Loucy (cell line): ENCODE measurements around the gene OR51I1.

Source experiments
- H2AFZ ChIP-seq: fragments of 200-600 bp; sonication (generic); 2 replicates; pipeline ENCODE4 v1.6.0; 2016; ENCODE audit warnings: antibody characterized with exemption, mild to moderate bottlenecking, low read length, moderate library complexity
- H3F3A ChIP-seq: fragments of 200-600 bp; 2 replicates; pipeline ENCODE4 v1.6.0; 2016; ENCODE audit warnings: antibody characterized with exemption, low read depth, mild to moderate bottlenecking
- H3K27me3 ChIP-seq: fragments of 200-600 bp; sonication (generic); 2 replicates; pipeline ENCODE4 v1.6.1; 2014; ENCODE audit warnings: low read length, mild to moderate bottlenecking; ENCODE audit not compliant: insufficient read depth, poor library complexity, severe bottlenecking
- H3K36me3 ChIP-seq: fragments of 200-600 bp; sonication (generic); 2 replicates; pipeline ENCODE4 v1.6.1; 2016; ENCODE audit warnings: low read length; ENCODE audit not compliant: insufficient read depth
- H3K4me1 ChIP-seq: fragments of 200-600 bp; sonication (generic); 2 replicates; pipeline ENCODE4 v1.5.1; 2014; ENCODE audit warnings: low read length, mild to moderate bottlenecking; ENCODE audit not compliant: insufficient read depth, poor library complexity, severe bottlenecking
- H3K4me2 ChIP-seq: fragments of 200-600 bp; sonication (generic); 2 replicates; pipeline ENCODE4 v1.6.0; 2014; ENCODE audit warnings: antibody characterized with exemption, low read length, low read depth, mild to moderate bottlenecking; ENCODE audit not compliant: poor library complexity, severe bottlenecking
- H3K4me3 ChIP-seq: fragments of 200-600 bp; sonication (generic); 2 replicates; pipeline ENCODE4 v1.5.1; 2014; ENCODE audit warnings: low read length, mild to moderate bottlenecking, mixed read lengths; ENCODE audit not compliant: poor library complexity, severe bottlenecking
- H3K79me2 ChIP-seq: fragments of 200-600 bp; sonication (generic); 2 replicates; pipeline ENCODE4 v1.6.1; 2014; ENCODE audit warnings: low read length; ENCODE audit not compliant: insufficient read depth
- H3K9ac ChIP-seq: fragments of 200-600 bp; sonication (generic); 2 replicates; pipeline ENCODE4 v1.6.0; 2014; ENCODE audit warnings: mild to moderate bottlenecking, low read depth, low read length, moderate library complexity; ENCODE audit not compliant: poor library complexity, severe bottlenecking
- H3K9me2 ChIP-seq: fragments of 200-600 bp; sonication (generic); replicated peaks from 2 replicates; pipeline ENCODE4 v1.6.1; 2016; ENCODE audit warnings: low read depth, low read length, mixed read lengths
- H3K9me3 ChIP-seq: fragments of 200-600 bp; sonication (generic); 2 replicates; pipeline ENCODE4 v1.6.1; 2014; ENCODE audit warnings: mild to moderate bottlenecking, antibody characterized with exemption, low read length, low read depth; ENCODE audit not compliant: insufficient read depth
- H4K20me1 ChIP-seq: fragments of 200-600 bp; sonication (generic); 2 replicates; pipeline ENCODE4 v1.6.0; 2014; ENCODE audit warnings: antibody characterized with exemption, low read length, mild to moderate bottlenecking; ENCODE audit not compliant: insufficient read depth, poor library complexity, severe bottlenecking
- CTCF ChIP-seq: fragments of 200-600 bp; sonication (generic); conservative IDR thresholded peaks from 2 replicates; pipeline ENCODE4 v1.5.1; 2014; ENCODE audit warnings: mild to moderate bottlenecking, antibody characterized with exemption, low read length
- EZH2phosphoT487 ChIP-seq: fragments of 200-600 bp; IDR thresholded peaks from 2 replicates; pipeline ENCODE4 v1.6.1; 2018; ENCODE audit warnings: antibody characterized with exemption, mild to moderate bottlenecking, moderate library complexity, borderline replicate concordance

The OR51I1 gene, protein sequence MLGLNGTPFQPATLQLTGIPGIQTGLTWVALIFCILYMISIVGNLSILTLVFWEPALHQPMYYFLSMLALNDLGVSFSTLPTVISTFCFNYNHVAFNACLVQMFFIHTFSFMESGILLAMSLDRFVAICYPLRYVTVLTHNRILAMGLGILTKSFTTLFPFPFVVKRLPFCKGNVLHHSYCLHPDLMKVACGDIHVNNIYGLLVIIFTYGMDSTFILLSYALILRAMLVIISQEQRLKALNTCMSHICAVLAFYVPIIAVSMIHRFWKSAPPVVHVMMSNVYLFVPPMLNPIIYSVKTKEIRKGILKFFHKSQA

GRCh38 chr11:5441414-5441813 is at the start of gene OR51I1:
Gene OR51I1 (minus strand): TSS chr11:5441514. CDS start chr11:5441514, 0 bp downstream.
- H3K79me2 ChIP-seq = no peaks in the 10 kb centered on the region
- H3K27me3 ChIP-seq = no peaks in the 10 kb centered on the region
- no peaks in the 10 kb centered on the region for H3K4me1 ChIP-seq
- H3F3A ChIP-seq = no peaks in the 10 kb centered on the region
- H3K4me2 ChIP-seq = no peak within 1 kb of the TSS
- H4K20me1 ChIP-seq = no peaks in the 10 kb centered on the region
- no peak within 1 kb of the TSS for H3K4me3 ChIP-seq
- no peaks in the 10 kb centered on the region for H3K36me3 ChIP-seq
- no peak within 1 kb of the TSS for H3K9ac ChIP-seq
- no peak for TF ChIP-seq CTCF
- TF ChIP-seq EZH2phosphoT487 = no peak
- no peaks in the 10 kb centered on the region for H3K9me2 ChIP-seq
- H3K9me3 ChIP-seq = no peaks in the 10 kb centered on the region
- H2AFZ ChIP-seq = no peak within 1 kb of the TSS

DNA sequence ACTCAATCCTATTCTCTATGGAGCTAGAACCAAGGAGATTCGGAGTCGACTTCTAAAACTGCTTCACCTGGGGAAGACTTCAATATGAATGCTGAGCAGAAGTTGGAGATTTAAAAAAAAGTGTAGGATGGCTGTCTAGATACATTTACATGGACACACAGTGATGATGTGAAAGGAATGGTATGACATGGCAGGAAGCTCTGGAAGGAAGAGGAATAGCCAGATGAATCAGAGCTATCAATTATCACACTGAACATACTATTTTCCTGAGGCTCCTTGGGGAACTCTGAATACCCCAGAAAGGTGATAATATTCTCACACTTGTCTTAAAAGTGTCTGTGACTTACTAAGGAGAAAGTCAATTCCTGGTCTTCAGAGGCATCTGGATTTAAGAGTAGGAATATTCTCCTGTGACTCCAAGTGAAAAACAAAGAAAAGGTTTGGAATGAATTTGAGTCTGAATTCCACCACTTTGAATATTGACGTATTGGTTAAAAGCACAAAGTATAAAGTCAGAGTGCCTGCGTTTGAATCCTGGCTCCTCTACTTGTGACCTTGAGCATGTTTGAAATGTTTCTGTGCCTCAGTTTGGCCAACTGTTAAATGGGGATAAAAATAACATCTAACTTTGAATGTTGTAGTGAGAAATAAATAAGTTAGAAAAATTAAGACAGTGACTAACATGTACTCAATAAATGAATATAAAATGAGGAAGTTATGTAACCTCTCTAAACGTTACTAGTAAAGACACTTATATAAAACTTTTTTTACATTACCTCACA is 48.5 kb upstream of the OR51I1 start:
- Histone ChIP-seq H3K4me2 (no peak overlapping the region), H3K4me3 (no peak overlapping the region), H3K36me3 (no peaks in the 10 kb centered on the region), H3K9me2 (no peaks in the 10 kb centered on the region), H4K20me1 (no peaks in the 10 kb centered on the region), H3K4me1 (no peaks in the 10 kb centered on the region), H3K27me3 (no peaks in the 10 kb centered on the region), H3K9me3 (no peaks in the 10 kb centered on the region), H2AFZ (no peak overlapping the region), H3K9ac (no peak overlapping the region), H3F3A (no peaks in the 10 kb centered on the region), H3K79me2 (no peaks in the 10 kb centered on the region)
- TF ChIP-seq EZH2phosphoT487 (no peak), CTCF (no peak)

GRCh38 chr11:5488798-5489399 is 47.6 kb upstream of the OR51I1 start:
- H3K9ac ChIP-seq = no peak overlapping the region
- no peaks in the 10 kb centered on the region for H3K9me2 ChIP-seq
- H3K4me2 ChIP-seq = no peak overlapping the region
- TF ChIP-seq EZH2phosphoT487 = no peak
- no peak for TF ChIP-seq CTCF
- H2AFZ ChIP-seq = no peak overlapping the region
- H3F3A ChIP-seq = no peaks in the 10 kb centered on the region
- no peaks in the 10 kb centered on the region for H3K27me3 ChIP-seq
- no peak overlapping the region for H3K4me3 ChIP-seq
- H3K79me2 ChIP-seq = no peaks in the 10 kb centered on the region
- no peaks in the 10 kb centered on the region for H3K9me3 ChIP-seq
- H3K36me3 ChIP-seq = no peaks in the 10 kb centered on the region
- H4K20me1 ChIP-seq = no peaks in the 10 kb centered on the region
- no peaks in the 10 kb centered on the region for H3K4me1 ChIP-seq
